Transverse colon (tissue), 3 donors: ENCODE measurements around the gene ZMYM5.

ENCODE experiments used
- CTCF ChIP-seq, 5 experiments: fragments of 200-600 bp in 3 of 5; fragments of 450-650 bp in 2 of 5; sonication (generic) in 3 of 5; IDR thresholded peaks; 1 replicate in 2 of 5; 2 replicates in 3 of 5; pipeline ENCODE4 v1.5.1; 2016 to 2017; ENCODE audit warnings: antibody characterized with exemption in 5 of 5, inconsistent platforms in 3 of 5, mild to moderate bottlenecking in 2 of 5, moderate library complexity in 1 of 5
- POLR2A ChIP-seq: fragments of 450-650 bp; IDR thresholded peaks from one replicate; pipeline ENCODE4 v1.6.1; 2016; ENCODE audit warnings: antibody characterized with exemption, mild to moderate bottlenecking, moderate library complexity

- no peak for TF ChIP-seq POLR2A
- TF ChIP-seq CTCF (IDR thresholded peaks at IDR 0.05) = no peak
These were observed 18.2 kb upstream of the ZMYM5 start for GRCh38 chr13:19881641-19882040.
